ENCODE measurements around the gene REC8. TPM values are rescaled to one million over a fixed set of nuclear protein-coding genes. Genes with fewer than 3 reads are reported as not detected.

REC8 gene
- polyA plus RNA-seq, 4 donors, result 23.0 to 135 (median 40.7) TPM

GRCh38 chr14:24149302-24149969 is 22.4 kb upstream of the REC8 start:
- 89 to 97% (median 93%) methylated on average over 3 of the region's 3 CpGs for WGBS, 3 donors
- Histone ChIP-seq H3K4me1 (ENCODE audit: control insufficient read depth in 3 of 3, insufficient read depth in 2 of 3, low read depth in 1 of 3, low read length in 2 of 3) (peaks cover 6 to 22% (median 8%) of the 10 kb centered on the region in 3 donors), H3K27ac (ENCODE audit: low read depth in 1 of 3, low read length in 2 of 3) (no peak overlapping the region), H3K27me3 (ENCODE audit: control insufficient read depth in 3 of 3, insufficient read depth in 3 of 3, low read length in 3 of 3) (no peaks in the 10 kb centered on the region), H3K4me3 (ENCODE audit: low read depth in 1 of 3, low read length in 3 of 3) (no peak overlapping the region), H3K36me3 (ENCODE audit: control insufficient read depth in 3 of 3, insufficient read depth in 2 of 3, low read depth in 1 of 3, low read length in 3 of 3) (peaks cover 3 to 52% (median 10%) of the 10 kb centered on the region in 3 donors), H3K9me3 (ENCODE audit: control insufficient read depth in 2 of 2, insufficient read depth in 1 of 2, low read depth in 1 of 2, low read length in 1 of 2) (no peaks in the 10 kb centered on the region)
- FAIRE-seq, result no peak
- DNase-seq, result no peak

GRCh38 chr14:24150061-24150460 is 21.8 kb upstream of the REC8 start:
- no peak overlapping the region for H3K27ac ChIP-seq (ENCODE audit: low read depth in 1 of 3, low read length in 2 of 3)
- H3K4me3 ChIP-seq (ENCODE audit: low read depth in 1 of 3, low read length in 3 of 3), result no peak overlapping the region
- peaks cover 8 to 57% (median 10%) of the 10 kb centered on the region in 3 donors for H3K36me3 ChIP-seq (ENCODE audit: control insufficient read depth in 3 of 3, insufficient read depth in 2 of 3, low read depth in 1 of 3, low read length in 3 of 3)
- 93 to 97% (median 95%) methylated on average over 9 of the region's 9 CpGs for WGBS, 3 donors
- no peaks in the 10 kb centered on the region for H3K9me3 ChIP-seq (ENCODE audit: control insufficient read depth in 2 of 2, insufficient read depth in 1 of 2, low read depth in 1 of 2, low read length in 1 of 2)
- H3K4me1 ChIP-seq (ENCODE audit: control insufficient read depth in 3 of 3, insufficient read depth in 2 of 3, low read depth in 1 of 3, low read length in 2 of 3), result peaks cover 4 to 16% (median 8%) of the 10 kb centered on the region in 3 donors
- no peaks in the 10 kb centered on the region for H3K27me3 ChIP-seq (ENCODE audit: control insufficient read depth in 3 of 3, insufficient read depth in 3 of 3, low read length in 3 of 3)
- FAIRE-seq, result no peak
- DNase-seq, result no peak

- Histone ChIP-seq H3K36me3 (ENCODE audit: control insufficient read depth in 3 of 3, insufficient read depth in 2 of 3, low read depth in 1 of 3, low read length in 3 of 3) (peaks cover 13 to 62% (median 14%) of the 10 kb centered on the region in 3 donors), H3K27me3 (ENCODE audit: control insufficient read depth in 3 of 3, insufficient read depth in 3 of 3, low read length in 3 of 3) (no peaks in the 10 kb centered on the region), H3K27ac (ENCODE audit: low read depth in 1 of 3, low read length in 2 of 3) (no peak overlapping the region), H3K9me3 (ENCODE audit: control insufficient read depth in 2 of 2, insufficient read depth in 1 of 2, low read depth in 1 of 2, low read length in 1 of 2) (no peaks in the 10 kb centered on the region), H3K4me1 (ENCODE audit: control insufficient read depth in 3 of 3, insufficient read depth in 2 of 3, low read depth in 1 of 3, low read length in 2 of 3) (peaks cover 2 to 11% (median 5%) of the 10 kb centered on the region in 3 donors), H3K4me3 (ENCODE audit: low read depth in 1 of 3, low read length in 3 of 3) (no peak overlapping the region)
- whole genome bisulfite sequencing, 3 donors, result 89 to 95% (median 92%) methylated on average over 9 of the region's 9 CpGs
- FAIRE-seq (no peak), DNase-seq (no peak)
Observed at GRCh38 chr14:24150567-24150966, 21.3 kb upstream of the REC8 start.

GRCh38 chr14:24150993-24151392 is 20.9 kb upstream of the REC8 start:
- Histone ChIP-seq H3K4me3 (ENCODE audit: low read depth in 1 of 3, low read length in 3 of 3) (no peak overlapping the region), H3K9me3 (ENCODE audit: control insufficient read depth in 2 of 2, insufficient read depth in 1 of 2, low read depth in 1 of 2, low read length in 1 of 2) (no peaks in the 10 kb centered on the region), H3K4me1 (ENCODE audit: control insufficient read depth in 3 of 3, insufficient read depth in 2 of 3, low read depth in 1 of 3, low read length in 2 of 3) (peaks cover 2 to 8% (median 2%) of the 10 kb centered on the region in 3 donors), H3K27me3 (ENCODE audit: control insufficient read depth in 3 of 3, insufficient read depth in 3 of 3, low read length in 3 of 3) (no peaks in the 10 kb centered on the region), H3K27ac (ENCODE audit: low read depth in 1 of 3, low read length in 2 of 3) (no peak overlapping the region), H3K36me3 (ENCODE audit: control insufficient read depth in 3 of 3, insufficient read depth in 2 of 3, low read depth in 1 of 3, low read length in 3 of 3) (peaks cover 14 to 64% (median 15%) of the 10 kb centered on the region in 3 donors)
- FAIRE-seq (no peak), DNase-seq (no peak)
- WGBS, 3 donors, result 91 to 95% (median 94%) methylated on average over 9 of the region's 9 CpGs

GRCh38 chr14:24151404-24152080 is 20.3 kb upstream of the REC8 start:
- Histone ChIP-seq H3K36me3 (ENCODE audit: control insufficient read depth in 3 of 3, insufficient read depth in 2 of 3, low read depth in 1 of 3, low read length in 3 of 3) (peaks cover 15 to 70% (median 17%) of the 10 kb centered on the region in 3 donors), H3K9me3 (ENCODE audit: control insufficient read depth in 2 of 2, insufficient read depth in 1 of 2, low read depth in 1 of 2, low read length in 1 of 2) (no peaks in the 10 kb centered on the region), H3K27ac (ENCODE audit: low read depth in 1 of 3, low read length in 2 of 3) (no peak overlapping the region), H3K27me3 (ENCODE audit: control insufficient read depth in 3 of 3, insufficient read depth in 3 of 3, low read length in 3 of 3) (no peaks in the 10 kb centered on the region), H3K4me3 (ENCODE audit: low read depth in 1 of 3, low read length in 3 of 3) (no peak overlapping the region), H3K4me1 (ENCODE audit: control insufficient read depth in 3 of 3, insufficient read depth in 2 of 3, low read depth in 1 of 3, low read length in 2 of 3) (peaks cover 2 to 8% (median 2%) of the 10 kb centered on the region in 3 donors)
- FAIRE-seq (no peak), DNase-seq (no peak)
- 95 to 98% (median 98%) methylated on average over 14 to 16 of the region's 16 CpGs for WGBS, 3 donors

- 95 to 97% (median 96%) methylated on average over 10 of the region's 10 CpGs for WGBS, 3 donors
- no peak for FAIRE-seq
- H3K27me3 ChIP-seq (ENCODE audit: control insufficient read depth in 3 of 3, insufficient read depth in 3 of 3, low read length in 3 of 3), result no peaks in the 10 kb centered on the region
- no peaks in the 10 kb centered on the region for H3K9me3 ChIP-seq (ENCODE audit: control insufficient read depth in 2 of 2, insufficient read depth in 1 of 2, low read depth in 1 of 2, low read length in 1 of 2)
- peaks cover 0 to 1% (median 0%) of the 10 kb centered on the region in 3 donors for H3K4me1 ChIP-seq (ENCODE audit: control insufficient read depth in 3 of 3, insufficient read depth in 2 of 3, low read depth in 1 of 3, low read length in 2 of 3)
- peaks cover 25 to 81% (median 27%) of the 10 kb centered on the region in 3 donors for H3K36me3 ChIP-seq (ENCODE audit: control insufficient read depth in 3 of 3, insufficient read depth in 2 of 3, low read depth in 1 of 3, low read length in 3 of 3)
- no peak for DNase-seq
- H3K4me3 ChIP-seq (ENCODE audit: low read depth in 1 of 3, low read length in 3 of 3), result no peak overlapping the region
- H3K27ac ChIP-seq (ENCODE audit: low read depth in 1 of 3, low read length in 2 of 3), result no peak overlapping the region
Observed at GRCh38 chr14:24155100-24155499, 16.8 kb upstream of the REC8 start.

GRCh38 chr14:24156840-24157239 is 15.0 kb upstream of the REC8 start:
- WGBS, 3 donors, result 89 to 93% (median 92%) methylated on average over 1 of the region's 1 CpG
- no peaks in the 10 kb centered on the region for H3K9me3 ChIP-seq (ENCODE audit: control insufficient read depth in 2 of 2, insufficient read depth in 1 of 2, low read depth in 1 of 2, low read length in 1 of 2)
- H3K27ac ChIP-seq (ENCODE audit: low read depth in 1 of 3, low read length in 2 of 3), result no peak overlapping the region
- H3K4me1 ChIP-seq (ENCODE audit: control insufficient read depth in 3 of 3, insufficient read depth in 2 of 3, low read depth in 1 of 3, low read length in 2 of 3), result peaks cover 0 to 12% (median 0%) of the 10 kb centered on the region in 3 donors
- H3K27me3 ChIP-seq (ENCODE audit: control insufficient read depth in 3 of 3, insufficient read depth in 3 of 3, low read length in 3 of 3), result no peaks in the 10 kb centered on the region
- H3K36me3 ChIP-seq (ENCODE audit: control insufficient read depth in 3 of 3, insufficient read depth in 2 of 3, low read depth in 1 of 3, low read length in 3 of 3), result peaks cover 17 to 72% (median 27%) of the 10 kb centered on the region in 3 donors
- DNase-seq (no peak), FAIRE-seq (no peak)
- H3K4me3 ChIP-seq (ENCODE audit: low read depth in 1 of 3, low read length in 3 of 3), result no peak overlapping the region

GRCh38 chr14:24157331-24157730 is 14.5 kb upstream of the REC8 start:
- no peak overlapping the region for H3K27ac ChIP-seq (ENCODE audit: low read depth in 1 of 3, low read length in 2 of 3)
- no peak overlapping the region for H3K4me3 ChIP-seq (ENCODE audit: low read depth in 1 of 3, low read length in 3 of 3)
- H3K36me3 ChIP-seq (ENCODE audit: control insufficient read depth in 3 of 3, insufficient read depth in 2 of 3, low read depth in 1 of 3, low read length in 3 of 3), result peaks cover 15 to 73% (median 27%) of the 10 kb centered on the region in 3 donors
- H3K9me3 ChIP-seq (ENCODE audit: control insufficient read depth in 2 of 2, insufficient read depth in 1 of 2, low read depth in 1 of 2, low read length in 1 of 2), result no peaks in the 10 kb centered on the region
- peaks cover 0 to 15% (median 0%) of the 10 kb centered on the region in 3 donors for H3K4me1 ChIP-seq (ENCODE audit: control insufficient read depth in 3 of 3, insufficient read depth in 2 of 3, low read depth in 1 of 3, low read length in 2 of 3)
- WGBS, 3 donors, result 93 to 95% (median 94%) methylated on average over 12 of the region's 12 CpGs
- FAIRE-seq, result no peak
- H3K27me3 ChIP-seq (ENCODE audit: control insufficient read depth in 3 of 3, insufficient read depth in 3 of 3, low read length in 3 of 3), result no peaks in the 10 kb centered on the region
- DNase-seq, result no peak
